Measurements from ENCODE around the gene CARMIL1. TPM values are rescaled to one million over a fixed set of nuclear protein-coding genes. Genes with fewer than 3 reads are reported as not detected.

The CARMIL1 gene
- total and polyA plus RNA-seq, 2 donors from 2014 or later = 22.3 to 51.1 TPM

DNA sequence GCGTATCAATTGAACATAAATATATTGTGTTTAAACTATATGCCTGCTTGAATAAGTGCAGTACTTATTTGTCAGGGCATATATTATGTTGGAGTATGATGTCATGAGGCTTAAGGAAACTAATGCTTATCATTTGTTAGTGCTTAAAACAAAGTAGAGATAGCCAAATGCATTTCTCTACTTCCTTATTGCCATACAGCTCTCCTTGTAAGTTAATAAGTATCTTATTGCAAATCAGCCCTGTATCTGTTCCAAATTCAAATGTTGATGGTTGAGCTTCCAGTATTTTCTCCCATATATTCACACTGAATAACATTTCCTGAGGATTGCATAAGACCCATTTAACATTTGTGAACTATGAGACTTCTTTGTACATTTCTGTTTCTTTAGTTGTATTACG lies 57.8 kb downstream of the CARMIL1 start:
- Histone ChIP-seq H3K4me3 (ENCODE audit: low read length in 3 of 3) (no peak overlapping the region), H3K27me3 (ENCODE audit: control insufficient read depth, insufficient read depth, low read length) (no peaks in the 10 kb centered on the region), H3K36me3 (ENCODE audit: control insufficient read depth in 2 of 3, insufficient read depth in 3 of 3, low read length in 3 of 3) (no peaks in the 10 kb centered on the region), H3K4me1 (ENCODE audit: control insufficient read depth in 2 of 3, insufficient read depth in 2 of 3, low read depth in 1 of 3, low read length in 3 of 3) (peaks cover 0 to 12% (median 10%) of the 10 kb centered on the region in 3 donors), H3K27ac (ENCODE audit: low read depth in 2 of 2, low read length in 2 of 2) (no peak overlapping the region), H3K9me3 (ENCODE audit: control insufficient read depth in 2 of 3, insufficient read depth in 1 of 3, low read length in 3 of 3) (no peaks in the 10 kb centered on the region), H3K9ac (ENCODE audit: low read length in 3 of 3) (no peak overlapping the region)
- TF ChIP-seq, protein P1, sequence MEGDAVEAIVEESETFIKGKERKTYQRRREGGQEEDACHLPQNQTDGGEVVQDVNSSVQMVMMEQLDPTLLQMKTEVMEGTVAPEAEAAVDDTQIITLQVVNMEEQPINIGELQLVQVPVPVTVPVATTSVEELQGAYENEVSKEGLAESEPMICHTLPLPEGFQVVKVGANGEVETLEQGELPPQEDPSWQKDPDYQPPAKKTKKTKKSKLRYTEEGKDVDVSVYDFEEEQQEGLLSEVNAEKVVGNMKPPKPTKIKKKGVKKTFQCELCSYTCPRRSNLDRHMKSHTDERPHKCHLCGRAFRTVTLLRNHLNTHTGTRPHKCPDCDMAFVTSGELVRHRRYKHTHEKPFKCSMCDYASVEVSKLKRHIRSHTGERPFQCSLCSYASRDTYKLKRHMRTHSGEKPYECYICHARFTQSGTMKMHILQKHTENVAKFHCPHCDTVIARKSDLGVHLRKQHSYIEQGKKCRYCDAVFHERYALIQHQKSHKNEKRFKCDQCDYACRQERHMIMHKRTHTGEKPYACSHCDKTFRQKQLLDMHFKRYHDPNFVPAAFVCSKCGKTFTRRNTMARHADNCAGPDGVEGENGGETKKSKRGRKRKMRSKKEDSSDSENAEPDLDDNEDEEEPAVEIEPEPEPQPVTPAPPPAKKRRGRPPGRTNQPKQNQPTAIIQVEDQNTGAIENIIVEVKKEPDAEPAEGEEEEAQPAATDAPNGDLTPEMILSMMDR (IDR thresholded peaks at IDR 0.05; ENCODE audit: borderline replicate concordance, extremely low read depth, insufficient read depth) = no peak
- DNase-seq (no peak), FAIRE-seq (no peak)
- intact Hi-C loops (cut with DNase I) = no loop called here

DNA sequence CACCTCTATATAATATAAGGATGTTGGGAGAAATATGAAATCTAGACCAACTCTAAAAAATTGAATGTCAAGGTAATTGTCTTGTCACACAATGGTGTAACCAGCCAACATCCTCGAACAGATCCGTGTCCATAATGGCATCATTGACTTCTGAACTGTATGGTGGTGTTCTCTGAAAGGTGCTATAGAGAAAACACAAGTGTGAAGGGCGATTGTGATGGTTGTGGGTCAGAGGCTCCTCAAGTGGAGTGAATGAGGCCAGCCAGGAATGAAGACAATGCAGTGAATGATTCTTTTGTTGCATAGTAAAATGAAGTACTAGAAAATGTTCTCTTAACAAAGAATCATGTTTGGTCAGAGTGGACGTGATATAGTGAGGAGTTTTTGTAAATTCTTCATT lies 58.3 kb downstream of the CARMIL1 start:
- H3K4me1 ChIP-seq (ENCODE audit: control insufficient read depth in 2 of 3, insufficient read depth in 2 of 3, low read depth in 1 of 3, low read length in 3 of 3) = peaks cover 0 to 12% (median 10%) of the 10 kb centered on the region in 3 donors
- no peak overlapping the region for H3K9ac ChIP-seq (ENCODE audit: low read length in 3 of 3)
- intact Hi-C loops (cut with DNase I) = no loop called here
- H3K36me3 ChIP-seq (ENCODE audit: control insufficient read depth in 2 of 3, insufficient read depth in 3 of 3, low read length in 3 of 3) = no peaks in the 10 kb centered on the region
- FAIRE-seq (no peak), DNase-seq (no peak)
- H3K4me3 ChIP-seq (ENCODE audit: low read length in 3 of 3) = no peak overlapping the region
- no peaks in the 10 kb centered on the region for H3K9me3 ChIP-seq (ENCODE audit: control insufficient read depth in 2 of 3, insufficient read depth in 1 of 3, low read length in 3 of 3)
- H3K27ac ChIP-seq (ENCODE audit: low read depth in 2 of 2, low read length in 2 of 2) = no peak overlapping the region
- H3K27me3 ChIP-seq (ENCODE audit: control insufficient read depth, insufficient read depth, low read length) = no peaks in the 10 kb centered on the region
- TF ChIP-seq, protein P1 (IDR thresholded peaks at IDR 0.05; ENCODE audit: borderline replicate concordance, extremely low read depth, insufficient read depth) = no peak

DNA sequence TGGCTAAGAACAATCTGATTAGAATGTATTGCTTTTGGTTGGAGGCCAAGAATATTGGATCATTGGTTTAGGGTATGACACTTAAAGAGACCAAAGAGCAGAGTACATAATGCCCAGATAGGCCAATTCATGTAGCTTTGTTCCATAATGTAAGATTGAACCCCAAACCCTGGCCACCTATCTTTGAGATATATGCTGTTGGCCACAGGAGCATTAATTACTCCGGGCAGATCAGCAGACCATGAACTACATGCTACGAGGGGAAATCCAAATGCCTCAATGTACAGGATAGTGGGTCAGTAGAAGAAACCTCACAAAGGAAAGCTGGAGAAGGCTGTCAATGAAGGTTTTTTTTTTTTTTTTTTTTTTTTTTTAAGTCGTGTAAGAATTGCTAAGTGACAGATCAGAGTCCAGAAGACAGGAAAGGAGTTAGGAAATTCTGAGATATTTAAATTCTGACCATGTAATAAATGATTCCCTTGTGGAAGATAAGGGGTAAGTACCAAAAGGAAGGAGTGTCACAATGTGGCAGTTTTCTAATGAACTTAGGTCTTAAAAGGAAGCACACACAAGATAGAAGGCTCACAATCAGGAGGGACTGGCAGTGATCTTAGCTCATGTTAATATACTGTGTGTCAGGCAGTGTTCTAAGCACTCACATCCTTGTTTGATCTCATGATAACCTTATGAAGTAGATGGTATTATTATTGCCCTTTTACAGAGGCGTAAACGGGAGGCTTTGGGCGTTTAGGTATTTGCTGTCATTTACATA lies 61.4 kb downstream of the CARMIL1 start:
- Histone ChIP-seq H3K27ac (ENCODE audit: low read depth in 2 of 2, low read length in 2 of 2) (no peak overlapping the region), H3K36me3 (ENCODE audit: control insufficient read depth in 2 of 3, insufficient read depth in 3 of 3, low read length in 3 of 3) (no peaks in the 10 kb centered on the region), H3K4me3 (ENCODE audit: low read length in 3 of 3) (no peak overlapping the region), H3K27me3 (ENCODE audit: control insufficient read depth, insufficient read depth, low read length) (no peaks in the 10 kb centered on the region), H3K4me1 (ENCODE audit: control insufficient read depth in 2 of 3, insufficient read depth in 2 of 3, low read depth in 1 of 3, low read length in 3 of 3) (peaks cover 0 to 6% (median 5%) of the 10 kb centered on the region in 3 donors), H3K9ac (ENCODE audit: low read length in 3 of 3) (no peak overlapping the region), H3K9me3 (ENCODE audit: control insufficient read depth in 2 of 3, insufficient read depth in 1 of 3, low read length in 3 of 3) (no peaks in the 10 kb centered on the region)
- intact Hi-C loops (cut with DNase I) = no loop called here
- FAIRE-seq (no peak), DNase-seq (no peak)
- TF ChIP-seq, protein P1 (IDR thresholded peaks at IDR 0.05; ENCODE audit: borderline replicate concordance, extremely low read depth, insufficient read depth) = no peak

Measured in kidney (tissue), 14 donors.